ENCODE data around the gene UNC5B. TPM values are rescaled to one million over a fixed set of nuclear protein-coding genes. Genes with fewer than 3 reads are reported as not detected.

The UNC5B gene
- total RNA-seq, 2 donors from 2014 or later: 0.08 TPM; not detected in 1

GRCh38 chr10:71281646-71282322 lies 69.4 kb downstream of the UNC5B start:
- Mint-ChIP-seq H3K27ac (no peak overlapping the region), H3K27me3 (peaks cover 0 to 2% of the 10 kb centered on the region in 2 donors), H3K4me3 (no peak overlapping the region), H3K4me1 (ENCODE audit: low read depth in 2 of 2) (no peaks in the 10 kb centered on the region), H3K36me3 (no peaks in the 10 kb centered on the region), H3K9me3 (no peaks in the 10 kb centered on the region)
- DNase-seq (ENCODE audit: low spot score) (no peak), ATAC-seq (no peak)

GRCh38 chr10:71282323-71282680 lies 69.9 kb downstream of the UNC5B start:
- no peaks in the 10 kb centered on the region for H3K9me3 Mint-ChIP-seq
- no peaks in the 10 kb centered on the region for H3K4me1 Mint-ChIP-seq (ENCODE audit: low read depth in 2 of 2)
- peaks cover 0 to 2% of the 10 kb centered on the region in 2 donors for H3K27me3 Mint-ChIP-seq
- no peaks in the 10 kb centered on the region for H3K36me3 Mint-ChIP-seq
- DNase-seq (ENCODE audit: low spot score) (no peak), ATAC-seq (no peak)
- H3K4me3 Mint-ChIP-seq: no peak overlapping the region
- no peak overlapping the region for H3K27ac Mint-ChIP-seq

GRCh38 chr10:71283410-71283809 lies 71.0 kb downstream of the UNC5B start:
- H3K36me3 Mint-ChIP-seq: no peaks in the 10 kb centered on the region
- H3K9me3 Mint-ChIP-seq: no peaks in the 10 kb centered on the region
- ATAC-seq (no peak), DNase-seq (ENCODE audit: low spot score) (no peak)
- no peaks in the 10 kb centered on the region for H3K4me1 Mint-ChIP-seq (ENCODE audit: low read depth in 2 of 2)
- no peak overlapping the region for H3K27ac Mint-ChIP-seq
- no peak overlapping the region for H3K4me3 Mint-ChIP-seq
- H3K27me3 Mint-ChIP-seq: peaks cover 0 to 2% of the 10 kb centered on the region in 2 donors

GRCh38 chr10:71283876-71284275 lies 71.5 kb downstream of the UNC5B start:
- H3K4me3 Mint-ChIP-seq: no peak overlapping the region
- no peaks in the 10 kb centered on the region for H3K36me3 Mint-ChIP-seq
- H3K9me3 Mint-ChIP-seq: no peaks in the 10 kb centered on the region
- peaks cover 0 to 2% of the 10 kb centered on the region in 2 donors for H3K27me3 Mint-ChIP-seq
- no peak for DNase-seq (ENCODE audit: low spot score)
- no peak for ATAC-seq
- no peaks in the 10 kb centered on the region for H3K4me1 Mint-ChIP-seq (ENCODE audit: low read depth in 2 of 2)
- H3K27ac Mint-ChIP-seq: no peak overlapping the region

GRCh38 chr10:71284544-71285179 lies 72.3 kb downstream of the UNC5B start:
- H3K9me3 Mint-ChIP-seq: no peaks in the 10 kb centered on the region
- no peak overlapping the region for H3K27ac Mint-ChIP-seq
- DNase-seq (ENCODE audit: low spot score) (no peak), ATAC-seq (no peak)
- H3K4me1 Mint-ChIP-seq (ENCODE audit: low read depth in 2 of 2): no peaks in the 10 kb centered on the region
- no peaks in the 10 kb centered on the region for H3K36me3 Mint-ChIP-seq
- peaks cover 0 to 2% of the 10 kb centered on the region in 2 donors for H3K27me3 Mint-ChIP-seq
- no peak overlapping the region for H3K4me3 Mint-ChIP-seq

GRCh38 chr10:71285180-71285545 lies 72.8 kb downstream of the UNC5B start:
- Mint-ChIP-seq H3K9me3 (no peaks in the 10 kb centered on the region), H3K27me3 (peaks cover 0 to under 1% of the 10 kb centered on the region in 2 donors), H3K27ac (no peak overlapping the region), H3K36me3 (no peaks in the 10 kb centered on the region), H3K4me1 (ENCODE audit: low read depth in 2 of 2) (no peaks in the 10 kb centered on the region), H3K4me3 (no peak overlapping the region)
- ATAC-seq: peak in 1 of 2 donors; percentile 36
- DNase-seq (ENCODE audit: low spot score): no peak

- no peaks in the 10 kb centered on the region for H3K9me3 Mint-ChIP-seq
These were observed 73.6 kb downstream of the UNC5B start for GRCh38 chr10:71285986-71286385.

GRCh38 chr10:71286521-71287294 lies 74.3 kb downstream of the UNC5B start:
- H3K36me3 Mint-ChIP-seq: no peaks in the 10 kb centered on the region
- H3K4me1 Mint-ChIP-seq (ENCODE audit: low read depth in 2 of 2): no peaks in the 10 kb centered on the region
- DNase-seq (ENCODE audit: low spot score) (no peak), ATAC-seq (no peak)
- H3K27ac Mint-ChIP-seq: no peak overlapping the region
- no peaks in the 10 kb centered on the region for H3K9me3 Mint-ChIP-seq
- no peak overlapping the region for H3K4me3 Mint-ChIP-seq
- H3K27me3 Mint-ChIP-seq: no peaks in the 10 kb centered on the region

More at GRCh38 chr10:71285986-71286385, 73.6 kb downstream of the UNC5B start:
- Mint-ChIP-seq H3K4me1 (ENCODE audit: low read depth in 2 of 2) (no peaks in the 10 kb centered on the region), H3K27ac (no peak overlapping the region), H3K36me3 (no peaks in the 10 kb centered on the region), H3K4me3 (no peak overlapping the region), H3K27me3 (no peaks in the 10 kb centered on the region)
- DNase-seq (ENCODE audit: low spot score) (no peak), ATAC-seq (no peak)

GRCh38 chr10:71287456-71287855 lies 75.1 kb downstream of the UNC5B start:
- H3K36me3 Mint-ChIP-seq: no peaks in the 10 kb centered on the region
- no peaks in the 10 kb centered on the region for H3K4me1 Mint-ChIP-seq (ENCODE audit: low read depth in 2 of 2)
- H3K9me3 Mint-ChIP-seq: no peaks in the 10 kb centered on the region
- no peak overlapping the region for H3K4me3 Mint-ChIP-seq
- H3K27me3 Mint-ChIP-seq: peaks cover 0 to under 1% of the 10 kb centered on the region in 2 donors
- no peak overlapping the region for H3K27ac Mint-ChIP-seq
- ATAC-seq: no peak
- DNase-seq (ENCODE audit: low spot score): no peak

- no peak for ATAC-seq
- Mint-ChIP-seq H3K36me3 (no peaks in the 10 kb centered on the region), H3K4me1 (ENCODE audit: low read depth in 2 of 2) (no peaks in the 10 kb centered on the region), H3K27me3 (peaks cover 0 to 2% of the 10 kb centered on the region in 2 donors), H3K4me3 (no peak overlapping the region), H3K27ac (no peak overlapping the region), H3K9me3 (no peaks in the 10 kb centered on the region)
- no peak for DNase-seq (ENCODE audit: low spot score)
These were observed 76.1 kb downstream of the UNC5B start for GRCh38 chr10:71288461-71288860.

GRCh38 chr10:71289421-71290130 lies 77.2 kb downstream of the UNC5B start:
- H3K36me3 Mint-ChIP-seq: no peaks in the 10 kb centered on the region
- peaks cover 2 to 5% of the 10 kb centered on the region in 2 donors for H3K27me3 Mint-ChIP-seq
- DNase-seq (ENCODE audit: low spot score): no peak
- H3K27ac Mint-ChIP-seq: no peak overlapping the region
- ATAC-seq: no peak
- H3K4me1 Mint-ChIP-seq (ENCODE audit: low read depth in 2 of 2): no peaks in the 10 kb centered on the region
- H3K4me3 Mint-ChIP-seq: no peak overlapping the region
- no peaks in the 10 kb centered on the region for H3K9me3 Mint-ChIP-seq

GRCh38 chr10:71290331-71290730 lies 78.0 kb downstream of the UNC5B start:
- H3K4me3 Mint-ChIP-seq: no peak overlapping the region
- ATAC-seq: no peak
- no peaks in the 10 kb centered on the region for H3K9me3 Mint-ChIP-seq
- H3K4me1 Mint-ChIP-seq (ENCODE audit: low read depth in 2 of 2): no peaks in the 10 kb centered on the region
- no peaks in the 10 kb centered on the region for H3K36me3 Mint-ChIP-seq
- DNase-seq (ENCODE audit: low spot score): no peak
- H3K27ac Mint-ChIP-seq: no peak overlapping the region
- H3K27me3 Mint-ChIP-seq: peaks cover 4 to 5% of the 10 kb centered on the region in 2 donors

GRCh38 chr10:71290806-71291527 lies 78.6 kb downstream of the UNC5B start:
- H3K27me3 Mint-ChIP-seq: peaks cover 5% of the 10 kb centered on the region in 2 donors
- ATAC-seq (no peak), DNase-seq (ENCODE audit: low spot score) (no peak)
- H3K4me1 Mint-ChIP-seq (ENCODE audit: low read depth in 2 of 2): no peaks in the 10 kb centered on the region
- no peak overlapping the region for H3K27ac Mint-ChIP-seq
- H3K4me3 Mint-ChIP-seq: no peak overlapping the region
- no peaks in the 10 kb centered on the region for H3K9me3 Mint-ChIP-seq
- H3K36me3 Mint-ChIP-seq: no peaks in the 10 kb centered on the region

Measured in natural killer cell treated with Interleukin-12 subunit alpha and Interleukin-12 subunit beta and Interleukin-15 and Interleukin-18, amount 100 ng/mL, for 72 hours (primary cell).